GM21619 (cell line): Measurements from ENCODE around the gene PHETA1.

Experiments
- ATAC-seq: cut with Tn5 transposase; IDR thresholded peaks from one replicate; pipeline ENCODE4 v1.9.1; 2021; ENCODE audit not compliant: unreplicated experiment

Gene PHETA1

DNA sequence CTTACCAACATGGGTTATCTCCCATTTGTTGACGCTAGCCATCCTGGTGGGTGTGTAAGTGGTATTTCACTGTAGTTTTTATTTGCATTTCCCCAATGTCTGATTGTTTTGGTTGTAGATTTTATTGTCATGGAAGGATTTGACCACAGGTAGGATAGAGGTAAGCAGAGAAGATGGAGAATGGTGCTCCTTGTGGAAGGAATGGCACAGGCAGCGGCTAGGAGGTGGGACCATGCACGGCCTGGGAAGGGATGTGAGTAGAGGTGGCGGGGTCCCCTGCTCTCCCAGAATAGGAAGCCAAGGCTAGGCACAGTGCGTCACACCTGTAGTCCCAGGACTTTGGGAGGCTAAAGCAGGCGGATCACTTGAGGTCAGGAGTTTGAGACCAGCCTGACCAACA, 41.4 kb downstream of the PHETA1 start:
- ATAC-seq, result no peak

DNA sequence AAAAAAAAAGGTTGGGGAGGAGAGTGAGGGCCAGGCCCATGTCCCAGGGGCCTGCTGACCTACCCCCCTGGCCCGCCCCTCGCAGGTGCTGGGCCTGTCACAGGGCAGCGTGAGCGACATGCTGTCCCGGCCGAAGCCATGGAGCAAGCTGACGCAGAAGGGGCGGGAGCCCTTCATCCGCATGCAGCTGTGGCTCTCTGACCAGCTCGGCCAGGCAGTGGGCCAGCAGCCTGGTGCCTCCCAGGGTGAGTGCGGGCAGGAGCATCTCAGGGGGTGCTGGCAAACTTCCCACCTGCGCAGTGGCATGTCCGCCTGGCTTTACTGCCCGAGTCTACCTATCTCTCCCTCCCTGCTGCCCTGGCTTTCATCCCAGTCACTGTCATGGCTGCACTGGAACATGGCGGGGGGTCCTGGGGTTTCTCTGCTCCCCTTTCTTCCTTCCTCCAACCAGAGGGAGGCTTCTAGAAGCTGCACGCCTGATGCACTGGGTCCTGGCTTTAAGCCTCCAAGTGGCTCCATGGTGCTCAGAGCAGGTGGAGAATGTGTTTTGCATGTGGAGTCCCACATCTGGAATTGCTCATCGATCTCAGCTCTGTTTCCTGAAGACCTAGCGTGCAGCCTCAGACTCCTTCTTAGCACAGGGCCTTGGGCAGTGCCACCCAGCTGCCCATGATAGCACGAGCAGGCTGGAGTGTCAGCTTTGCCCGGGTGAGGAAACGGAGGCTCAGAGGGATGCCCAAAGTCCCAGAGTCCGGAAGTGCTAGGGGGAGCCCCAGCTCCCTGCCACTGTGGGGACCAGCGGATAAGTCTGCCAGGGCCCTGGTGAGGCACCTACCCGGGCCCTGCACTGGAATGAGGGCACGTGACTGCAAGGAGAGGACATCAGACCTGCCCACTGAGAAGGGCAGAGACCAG, 46.3 kb downstream of the PHETA1 start:
- ATAC-seq, result no peak

DNA sequence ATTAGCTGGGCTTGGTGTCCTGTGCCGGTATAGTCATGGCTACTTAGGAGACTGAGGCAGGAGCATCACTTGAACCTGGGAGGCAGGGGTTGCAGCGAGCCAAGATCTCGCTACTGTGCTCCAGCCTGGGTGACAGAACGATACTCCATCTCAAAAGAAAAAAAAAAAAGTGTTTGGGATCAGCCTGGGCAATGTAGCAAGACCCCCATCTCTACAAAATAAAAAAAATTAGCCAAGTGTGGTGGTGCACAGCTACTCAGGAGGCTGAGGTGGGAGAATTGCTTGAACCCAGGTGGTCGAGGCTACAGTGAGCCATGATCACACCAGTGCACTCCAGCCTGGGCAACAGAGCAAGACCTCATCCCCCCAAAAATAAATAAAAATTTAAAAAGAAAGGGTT, 47.6 kb downstream of the PHETA1 start:
- no peak for ATAC-seq

DNA sequence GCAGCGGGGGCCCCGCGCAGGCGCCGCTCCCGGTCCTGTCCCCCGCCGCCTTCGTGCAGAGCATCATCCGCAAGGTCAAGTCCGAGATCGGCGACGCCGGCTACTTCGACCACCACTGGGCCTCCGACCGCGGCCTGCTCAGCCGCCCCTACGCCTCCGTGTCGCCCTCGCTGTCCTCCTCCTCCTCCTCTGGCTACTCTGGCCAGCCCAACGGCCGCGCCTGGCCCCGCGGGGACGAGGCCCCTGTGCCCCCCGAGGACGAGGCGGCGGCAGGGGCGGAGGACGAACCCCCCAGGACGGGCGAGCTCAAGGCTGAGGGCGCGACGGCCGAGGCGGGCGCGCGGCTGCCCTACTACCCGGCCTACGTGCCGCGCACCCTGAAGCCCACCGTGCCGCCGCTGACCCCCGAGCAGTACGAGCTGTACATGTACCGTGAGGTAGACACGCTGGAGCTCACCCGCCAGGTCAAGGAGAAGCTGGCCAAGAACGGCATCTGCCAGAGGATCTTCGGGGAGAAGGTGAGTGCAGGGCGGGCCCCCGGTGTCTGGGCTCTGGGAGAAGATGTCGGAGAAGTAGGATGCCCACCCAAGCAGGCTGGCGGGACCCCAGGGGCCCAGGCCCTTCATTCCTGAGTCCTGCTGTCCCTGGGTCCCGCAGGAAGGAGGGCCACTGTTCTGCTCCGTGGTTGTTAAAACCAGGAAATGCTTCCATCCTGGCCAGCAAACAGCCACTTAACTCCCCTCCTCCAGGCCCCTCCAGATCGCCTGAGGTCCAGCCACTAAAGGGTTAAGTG, 48.4 kb downstream of the PHETA1 start:
- ATAC-seq, result no peak

DNA sequence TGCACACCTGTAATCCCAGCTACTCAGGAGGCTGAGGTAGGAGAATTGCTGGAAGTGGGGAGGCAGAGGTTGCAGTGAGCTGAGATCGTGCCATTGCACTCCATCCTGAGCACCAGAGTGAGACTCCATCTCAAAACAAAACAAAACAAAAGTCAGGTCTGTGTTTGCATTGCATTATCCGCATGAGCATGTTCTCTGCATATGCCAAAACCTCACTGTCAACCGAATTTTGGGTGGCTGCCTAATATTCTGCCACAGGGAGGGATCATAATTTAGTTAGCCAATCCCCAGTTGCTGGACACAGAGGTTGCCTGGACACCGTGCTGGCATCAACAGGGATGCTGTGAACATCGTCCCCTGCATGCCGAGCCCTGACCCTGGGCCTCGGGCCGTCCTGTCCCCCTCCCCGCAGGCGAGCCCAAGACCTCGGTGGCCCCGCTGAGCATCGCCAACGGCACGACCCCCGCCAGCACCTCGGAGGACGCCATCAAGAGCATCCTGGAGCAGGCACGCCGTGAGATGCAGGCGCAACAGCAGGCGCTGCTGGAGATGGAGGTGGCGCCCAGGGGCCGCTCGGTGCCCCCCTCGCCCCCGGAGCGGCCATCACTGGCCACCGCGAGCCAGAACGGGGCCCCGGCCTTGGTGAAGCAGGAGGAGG, 49.2 kb downstream of the PHETA1 start:
- no peak for ATAC-seq

DNA sequence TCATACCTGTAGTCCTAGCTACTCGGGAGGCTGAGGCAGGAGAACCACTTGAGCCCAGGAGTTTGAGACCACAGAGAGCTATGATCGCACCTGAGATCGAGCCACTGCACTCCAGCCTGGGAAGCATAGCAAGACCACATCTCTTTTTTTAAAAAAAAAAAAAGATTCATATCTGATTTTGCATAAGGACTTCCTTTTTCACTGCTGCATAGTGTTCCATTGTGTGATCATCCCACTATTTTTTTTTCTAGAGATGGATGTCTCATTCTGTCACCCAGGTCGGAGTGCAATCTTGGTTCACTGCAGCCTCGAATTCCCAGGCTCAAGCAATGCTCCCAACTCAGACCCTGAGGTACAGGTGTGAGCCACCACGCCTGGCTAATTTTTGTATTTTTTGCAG, 50.4 kb downstream of the PHETA1 start:
- ATAC-seq, result no peak

DNA sequence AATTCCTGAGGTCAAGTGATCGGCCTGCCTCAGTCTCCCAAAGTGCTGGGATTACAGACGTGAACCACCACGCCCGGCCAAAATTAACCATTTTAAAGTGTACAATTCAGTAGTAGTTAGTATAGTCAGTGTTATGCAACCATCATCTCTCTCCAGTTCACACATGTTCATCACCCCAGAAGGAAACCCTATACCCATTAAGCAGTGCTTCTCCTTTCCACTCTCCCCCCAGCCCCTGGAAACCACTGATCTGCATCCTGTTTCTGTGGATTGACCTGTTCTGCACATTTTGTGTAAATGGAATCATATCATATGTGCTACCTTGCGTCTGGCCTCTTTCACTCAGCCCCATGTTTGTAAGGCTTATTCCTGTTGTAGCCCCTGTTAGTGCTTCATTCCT, 52.2 kb downstream of the PHETA1 start:
- no peak for ATAC-seq

DNA sequence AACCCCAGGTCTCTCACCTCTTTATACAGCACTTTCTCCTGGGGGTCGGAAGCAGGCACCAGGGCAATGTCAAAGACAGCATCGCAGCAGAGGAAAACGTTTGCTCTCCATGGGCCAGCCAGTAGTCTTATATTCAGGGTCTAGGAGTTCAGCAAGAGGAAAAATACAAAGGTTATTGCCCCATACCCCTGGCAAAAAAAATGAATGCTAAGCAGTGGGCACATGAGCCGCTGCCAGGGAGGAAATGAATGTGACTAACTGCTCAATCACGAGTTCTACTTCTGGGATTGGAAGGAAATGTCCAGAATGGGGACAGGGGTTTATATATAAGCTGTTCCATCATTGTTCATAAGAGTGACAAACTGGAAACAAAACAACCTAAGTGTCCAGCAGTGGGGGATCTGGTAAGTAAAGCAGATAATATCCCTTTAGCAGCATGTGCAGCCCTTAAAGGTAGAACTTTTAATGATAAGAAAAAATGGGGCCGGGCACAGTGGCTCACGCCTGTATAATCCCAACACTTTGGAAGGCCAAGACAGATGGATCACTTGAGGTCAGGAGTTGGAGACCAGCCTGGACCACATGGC, 53.8 kb downstream of the PHETA1 start:
- no peak for ATAC-seq

DNA sequence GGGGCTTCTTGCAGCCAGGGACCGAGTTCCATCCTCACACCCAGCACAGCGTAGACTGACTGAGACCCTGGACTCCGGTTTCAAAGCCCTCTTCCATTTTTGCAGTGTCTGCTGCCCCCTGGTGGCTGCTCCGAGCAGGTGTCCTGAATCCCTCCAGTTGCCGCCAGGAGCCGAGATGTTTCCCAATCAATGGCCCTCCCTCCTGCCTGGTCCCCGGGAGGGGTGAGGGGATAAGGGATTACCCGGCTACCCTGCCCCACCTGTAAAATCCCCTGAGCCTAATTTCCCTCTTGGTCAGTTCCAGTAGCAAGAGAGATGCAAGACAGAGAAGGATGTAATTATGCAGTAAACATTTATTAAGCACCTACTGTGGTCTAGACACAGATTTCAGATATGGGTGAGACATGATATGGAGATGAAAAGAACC, 55.0 kb downstream of the PHETA1 start:
- no peak for ATAC-seq

DNA sequence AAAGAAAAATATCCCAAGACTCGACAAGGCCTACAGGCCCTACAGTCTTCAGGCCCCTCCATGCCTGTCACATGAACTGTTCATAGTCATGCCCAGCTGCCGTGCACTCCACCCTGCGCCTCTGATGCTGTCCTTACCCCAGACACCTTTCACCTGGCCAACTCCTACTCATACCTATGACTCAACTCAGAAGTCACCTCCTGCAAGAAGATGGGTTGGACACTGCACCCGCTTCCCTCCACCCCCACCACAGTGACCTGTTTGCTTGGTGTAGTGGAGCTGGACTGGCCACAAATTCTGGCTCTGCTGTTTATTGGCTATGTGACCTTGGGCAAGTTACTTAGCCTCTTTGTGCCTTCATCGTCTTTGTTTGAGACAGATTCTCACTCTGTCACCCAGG, 56.2 kb downstream of the PHETA1 start:
- no peak for ATAC-seq

DNA sequence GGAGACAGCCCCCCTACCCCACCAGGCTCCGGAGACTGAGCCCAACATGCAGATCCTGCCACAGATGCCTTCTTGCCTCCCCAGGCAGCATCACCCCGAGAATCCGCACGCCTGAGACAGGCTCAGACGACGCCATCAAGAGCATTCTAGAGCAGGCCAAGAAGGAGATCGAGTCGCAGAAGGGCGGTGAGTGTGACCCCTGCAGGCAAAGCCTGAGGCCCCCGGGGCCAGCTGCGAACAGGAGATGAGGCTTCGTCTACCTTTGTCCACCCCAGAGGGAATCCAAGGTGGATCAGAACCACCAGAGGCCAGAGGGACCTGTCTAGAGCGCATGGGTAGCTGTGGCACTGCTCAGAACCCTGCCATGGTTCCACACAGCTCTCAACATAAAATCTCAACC, 56.9 kb downstream of the PHETA1 start:
- ATAC-seq, result no peak

DNA sequence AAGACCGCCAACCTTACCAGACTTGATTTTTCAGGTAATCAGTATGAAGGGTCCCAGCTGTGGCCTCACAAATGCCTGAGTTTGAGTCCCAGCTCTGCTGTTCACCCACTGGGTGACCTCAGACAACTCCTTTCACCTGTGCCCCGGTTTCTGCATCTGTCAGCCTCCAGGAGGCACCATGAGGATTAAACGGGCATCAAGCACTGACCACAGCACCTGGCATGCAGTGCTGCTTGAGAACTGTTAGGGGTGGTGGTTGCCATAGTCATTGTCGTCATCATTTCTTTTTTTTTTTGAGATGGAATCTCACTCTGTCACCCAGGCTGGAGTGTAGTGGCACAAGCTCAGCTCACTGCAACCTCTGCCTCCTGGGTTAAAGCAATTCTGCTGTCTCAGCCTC, 57.9 kb downstream of the PHETA1 start:
- no peak for ATAC-seq
